HepG2 (cell line): ENCODE measurements around the gene GPS1. TPM values are rescaled to one million over a fixed set of nuclear protein-coding genes. Genes with fewer than 3 reads are reported as not detected.

Experiments used
- ASH2L ChIP-seq: fragments of 300-600, 200-600 bp; sonication (generic); IDR thresholded peaks from 2 replicates; pipeline ENCODE4 v1.7.0; 2017; ENCODE audit warnings: low read depth, mild to moderate bottlenecking, moderate library complexity, mixed read lengths, low read length; ENCODE audit not compliant: insufficient read length
- ESRRA ChIP-seq: sonication (generic); formaldehyde crosslinking; IDR thresholded peaks from 2 replicates; pipeline ENCODE4 v1.5.1; 2020; ENCODE audit warnings: mild to moderate bottlenecking, low read depth, missing genetic modification reagents
- EZH2 ChIP-seq: conservative IDR thresholded peaks from 2 replicates; pipeline ENCODE4 v1.6.1; 2012; ENCODE audit warnings: mild to moderate bottlenecking, low read depth, low read length, moderate library complexity
- GPN1 ChIP-seq: sonication (generic); formaldehyde crosslinking; IDR thresholded peaks from 2 replicates; pipeline ENCODE4 v1.5.1; 2020; ENCODE audit warnings: missing genetic modification reagents, borderline replicate concordance
- HOXA3 ChIP-seq: sonication (generic); formaldehyde crosslinking; IDR thresholded peaks from 2 replicates; pipeline ENCODE4 v1.5.0; 2020; ENCODE audit warnings: missing genetic modification reagents
- JUNB ChIP-seq: sonication (generic); formaldehyde crosslinking; IDR thresholded peaks from 2 replicates; pipeline ENCODE4 v1.8.0; 2022; ENCODE audit warnings: missing genetic modification reagents, mild to moderate bottlenecking, borderline replicate concordance
- NKX3-1 ChIP-seq: sonication (generic); formaldehyde crosslinking; IDR thresholded peaks from 2 replicates; pipeline ENCODE4 v1.5.0; 2020; ENCODE audit warnings: missing genetic modification reagents
- TOPORS ChIP-seq: sonication (generic); formaldehyde crosslinking; IDR thresholded peaks from 2 replicates; pipeline ENCODE4 v1.8.0; 2023; ENCODE audit warnings: mild to moderate bottlenecking, missing genetic modification reagents
- ZNF337 ChIP-seq: sonication (generic); formaldehyde crosslinking; IDR thresholded peaks from 2 replicates; pipeline ENCODE4 v1.5.1; 2020; ENCODE audit warnings: missing genetic modification reagents, low read depth, mild to moderate bottlenecking, borderline replicate concordance
- ZNF720 ChIP-seq: sonication (generic); formaldehyde crosslinking; IDR thresholded peaks from 2 replicates; pipeline ENCODE4 v1.4.0; 2020; ENCODE audit warnings: missing genetic modification reagents
- ZNF75D ChIP-seq: sonication (generic); formaldehyde crosslinking; IDR thresholded peaks from 2 replicates; pipeline ENCODE4 v1.8.1; 2023; ENCODE audit warnings: missing genetic modification reagents, mild to moderate bottlenecking, borderline replicate concordance
- ZNF773 ChIP-seq: sonication (generic); formaldehyde crosslinking; IDR thresholded peaks from 2 replicates; pipeline ENCODE4 v1.4.0; 2020; ENCODE audit warnings: missing genetic modification reagents, borderline replicate concordance
- polyA plus RNA-seq, 8 experiments: library from polyadenylated mRNA; depleted of rRNA in 3 of 8; stranded (reverse) in 7 of 8; unstranded in 1 of 8; fragments of >200 nt; fragmentation: Illumina TruSeq in 4 of 8; extraction: Trizol in 4 of 8; gene quantifications; 2 replicates each; pipeline versions ENCODE4 v1.2.1 to v1.2.3, GENCODE V29; 2011 to 2016; ENCODE audit warnings: low read depth in 4 of 8, missing spikeins in 1 of 8, mixed read lengths in 1 of 8; ENCODE audit not compliant: insufficient read depth in 1 of 8
- total RNA-seq, 5 experiments: library from RNA; depleted of rRNA; stranded (reverse); fragments of >200 nt; fragmentation: Illumina TruSeq; extraction: Trizol; gene quantifications; 2 replicates each; pipeline ENCODE4 v1.2.3, GENCODE V29; 2016; ENCODE audit warnings: low read depth in 1 of 5
- TF ChIP-seq, protein P1 (sequence below): sonication (generic); formaldehyde crosslinking; IDR thresholded peaks from 2 replicates; pipeline ENCODE4 v1.9.0; 2021; ENCODE audit warnings: missing genetic modification reagents, mild to moderate bottlenecking, borderline replicate concordance
- TF ChIP-seq, protein P2 (sequence below): sonication (generic); formaldehyde crosslinking; IDR thresholded peaks from 2 replicates; pipeline ENCODE4 v1.5.1; 2020; ENCODE audit warnings: missing genetic modification reagents, mild to moderate bottlenecking, borderline replicate concordance
- TF ChIP-seq, protein P3 (sequence below): IDR thresholded peaks from 2 replicates; pipeline ENCODE4 v1.6.1; 2016; ENCODE audit warnings: low read depth, borderline replicate concordance
- TF ChIP-seq, protein P4 (sequence below): sonication (generic); formaldehyde crosslinking; IDR thresholded peaks from 2 replicates; pipeline ENCODE4 v1.5.0; 2020; ENCODE audit warnings: mild to moderate bottlenecking, missing genetic modification reagents, moderate library complexity
- TF ChIP-seq, protein P5 (sequence below): sonication (generic); formaldehyde crosslinking; IDR thresholded peaks from 2 replicates; pipeline ENCODE4 v1.5.0; 2020; ENCODE audit warnings: mild to moderate bottlenecking, missing genetic modification reagents
- TF ChIP-seq, protein P6 (sequence below): IDR thresholded peaks from 2 replicates; pipeline ENCODE4 v1.6.1; 2016

GPS1 gene
- total and polyA plus RNA-seq, 2 of the 13 experiments (the other 11 are each of a cell fraction or from before 2014, with no cell fraction given): 124 to 128 TPM

DNA sequence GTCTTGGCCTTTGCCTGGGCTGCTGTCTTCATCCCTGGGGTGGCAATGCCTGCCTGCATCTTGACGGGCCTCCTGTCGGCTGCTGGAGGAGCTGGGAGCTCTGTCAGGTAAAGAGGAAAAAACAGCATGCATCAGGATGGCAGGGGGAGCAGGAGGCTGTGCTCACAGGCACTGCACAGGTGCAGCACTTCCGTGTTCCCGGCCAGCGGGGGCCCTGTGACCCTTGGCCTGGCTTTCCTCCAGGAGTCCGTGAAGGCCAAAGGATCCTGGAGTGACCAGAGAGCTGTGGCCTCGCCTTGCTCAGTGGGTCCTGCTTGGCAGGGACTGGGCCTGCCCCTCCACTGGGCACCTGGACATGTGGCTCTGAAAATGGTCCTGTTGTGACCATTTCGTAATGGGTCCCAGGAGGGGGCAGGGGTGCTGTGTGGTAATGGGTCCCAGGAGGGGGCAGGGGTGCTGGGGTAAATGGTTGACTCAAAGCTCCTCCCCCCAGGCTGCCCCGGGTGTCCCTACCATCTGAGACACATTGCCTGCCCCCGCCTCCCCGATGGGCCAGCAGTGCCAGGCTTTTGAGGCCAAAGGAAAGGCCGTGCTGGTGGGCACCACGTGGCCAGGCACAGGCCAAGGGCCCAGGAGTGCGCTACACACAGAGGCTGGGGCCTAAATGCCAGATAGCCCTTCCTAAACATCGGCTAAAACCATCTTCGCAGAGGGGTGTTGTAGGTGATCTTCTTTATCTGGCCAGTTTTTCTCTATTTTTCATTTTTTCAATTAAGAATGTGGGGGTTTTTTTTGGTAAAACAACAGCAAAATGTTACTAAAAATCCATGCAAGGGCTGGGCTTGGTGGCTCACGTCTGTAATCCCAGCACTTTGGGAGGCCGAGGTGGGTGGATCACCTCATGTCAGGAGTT is 50.3 kb downstream of the GPS1 start (continued):
- TF ChIP-seq GPN1 (no peak), TOPORS (no peak), JUNB (no peak), NKX3-1 (CRISPR knock-in tag) (no peak), ESRRA (CRISPR knock-in tag) (0 out of 2 replicates have a peak, but pooled peaks have one; percentile 62), ZNF75D (CRISPR knock-in tag) (no peak), EZH2 (no peak), ZNF720 (CRISPR knock-in tag) (no peak), ASH2L (peak; percentile 46), ZNF773 (no peak), HOXA3 (peak; percentile 72), ZNF337 (no peak)
- TF ChIP-seq, protein P1, sequence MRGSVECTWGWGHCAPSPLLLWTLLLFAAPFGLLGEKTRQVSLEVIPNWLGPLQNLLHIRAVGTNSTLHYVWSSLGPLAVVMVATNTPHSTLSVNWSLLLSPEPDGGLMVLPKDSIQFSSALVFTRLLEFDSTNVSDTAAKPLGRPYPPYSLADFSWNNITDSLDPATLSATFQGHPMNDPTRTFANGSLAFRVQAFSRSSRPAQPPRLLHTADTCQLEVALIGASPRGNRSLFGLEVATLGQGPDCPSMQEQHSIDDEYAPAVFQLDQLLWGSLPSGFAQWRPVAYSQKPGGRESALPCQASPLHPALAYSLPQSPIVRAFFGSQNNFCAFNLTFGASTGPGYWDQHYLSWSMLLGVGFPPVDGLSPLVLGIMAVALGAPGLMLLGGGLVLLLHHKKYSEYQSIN (CRISPR knock-in tag): no peak
- TF ChIP-seq, protein P2, sequence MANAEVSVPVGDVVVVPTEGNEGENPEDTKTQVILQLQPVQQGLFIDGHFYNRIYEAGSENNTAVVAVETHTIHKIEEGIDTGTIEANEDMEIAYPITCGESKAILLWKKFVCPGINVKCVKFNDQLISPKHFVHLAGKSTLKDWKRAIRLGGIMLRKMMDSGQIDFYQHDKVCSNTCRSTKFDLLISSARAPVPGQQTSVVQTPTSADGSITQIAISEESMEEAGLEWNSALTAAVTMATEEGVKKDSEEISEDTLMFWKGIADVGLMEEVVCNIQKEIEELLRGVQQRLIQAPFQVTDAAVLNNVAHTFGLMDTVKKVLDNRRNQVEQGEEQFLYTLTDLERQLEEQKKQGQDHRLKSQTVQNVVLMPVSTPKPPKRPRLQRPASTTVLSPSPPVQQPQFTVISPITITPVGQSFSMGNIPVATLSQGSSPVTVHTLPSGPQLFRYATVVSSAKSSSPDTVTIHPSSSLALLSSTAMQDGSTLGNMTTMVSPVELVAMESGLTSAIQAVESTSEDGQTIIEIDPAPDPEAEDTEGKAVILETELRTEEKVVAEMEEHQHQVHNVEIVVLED (CRISPR knock-in tag): no peak
- TF ChIP-seq, protein P3, sequence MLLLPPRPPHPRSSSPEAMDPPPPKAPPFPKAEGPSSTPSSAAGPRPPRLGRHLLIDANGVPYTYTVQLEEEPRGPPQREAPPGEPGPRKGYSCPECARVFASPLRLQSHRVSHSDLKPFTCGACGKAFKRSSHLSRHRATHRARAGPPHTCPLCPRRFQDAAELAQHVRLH (CRISPR knock-in tag): peak; percentile 74; the same call in 1 of the 2 replicates
- TF ChIP-seq, protein P4, sequence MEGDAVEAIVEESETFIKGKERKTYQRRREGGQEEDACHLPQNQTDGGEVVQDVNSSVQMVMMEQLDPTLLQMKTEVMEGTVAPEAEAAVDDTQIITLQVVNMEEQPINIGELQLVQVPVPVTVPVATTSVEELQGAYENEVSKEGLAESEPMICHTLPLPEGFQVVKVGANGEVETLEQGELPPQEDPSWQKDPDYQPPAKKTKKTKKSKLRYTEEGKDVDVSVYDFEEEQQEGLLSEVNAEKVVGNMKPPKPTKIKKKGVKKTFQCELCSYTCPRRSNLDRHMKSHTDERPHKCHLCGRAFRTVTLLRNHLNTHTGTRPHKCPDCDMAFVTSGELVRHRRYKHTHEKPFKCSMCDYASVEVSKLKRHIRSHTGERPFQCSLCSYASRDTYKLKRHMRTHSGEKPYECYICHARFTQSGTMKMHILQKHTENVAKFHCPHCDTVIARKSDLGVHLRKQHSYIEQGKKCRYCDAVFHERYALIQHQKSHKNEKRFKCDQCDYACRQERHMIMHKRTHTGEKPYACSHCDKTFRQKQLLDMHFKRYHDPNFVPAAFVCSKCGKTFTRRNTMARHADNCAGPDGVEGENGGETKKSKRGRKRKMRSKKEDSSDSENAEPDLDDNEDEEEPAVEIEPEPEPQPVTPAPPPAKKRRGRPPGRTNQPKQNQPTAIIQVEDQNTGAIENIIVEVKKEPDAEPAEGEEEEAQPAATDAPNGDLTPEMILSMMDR (CRISPR knock-in tag): peak; percentile 51
- TF ChIP-seq, protein P5, sequence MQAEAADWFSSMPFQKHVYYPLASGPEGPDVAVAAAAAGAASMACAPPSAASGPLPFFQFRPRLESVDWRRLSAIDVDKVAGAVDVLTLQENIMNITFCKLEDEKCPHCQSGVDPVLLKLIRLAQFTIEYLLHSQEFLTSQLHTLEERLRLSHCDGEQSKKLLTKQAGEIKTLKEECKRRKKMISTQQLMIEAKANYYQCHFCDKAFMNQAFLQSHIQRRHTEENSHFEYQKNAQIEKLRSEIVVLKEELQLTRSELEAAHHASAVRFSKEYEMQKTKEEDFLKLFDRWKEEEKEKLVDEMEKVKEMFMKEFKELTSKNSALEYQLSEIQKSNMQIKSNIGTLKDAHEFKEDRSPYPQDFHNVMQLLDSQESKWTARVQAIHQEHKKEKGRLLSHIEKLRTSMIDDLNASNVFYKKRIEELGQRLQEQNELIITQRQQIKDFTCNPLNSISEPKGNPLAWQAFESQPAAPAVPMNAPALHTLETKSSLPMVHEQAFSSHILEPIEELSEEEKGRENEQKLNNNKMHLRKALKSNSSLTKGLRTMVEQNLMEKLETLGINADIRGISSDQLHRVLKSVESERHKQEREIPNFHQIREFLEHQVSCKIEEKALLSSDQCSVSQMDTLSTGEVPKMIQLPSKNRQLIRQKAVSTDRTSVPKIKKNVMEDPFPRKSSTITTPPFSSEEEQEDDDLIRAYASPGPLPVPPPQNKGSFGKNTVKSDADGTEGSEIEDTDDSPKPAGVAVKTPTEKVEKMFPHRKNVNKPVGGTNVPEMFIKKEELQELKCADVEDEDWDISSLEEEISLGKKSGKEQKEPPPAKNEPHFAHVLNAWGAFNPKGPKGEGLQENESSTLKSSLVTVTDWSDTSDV: no peak; the same call in 1 of the 2 replicates
- TF ChIP-seq, protein P6, sequence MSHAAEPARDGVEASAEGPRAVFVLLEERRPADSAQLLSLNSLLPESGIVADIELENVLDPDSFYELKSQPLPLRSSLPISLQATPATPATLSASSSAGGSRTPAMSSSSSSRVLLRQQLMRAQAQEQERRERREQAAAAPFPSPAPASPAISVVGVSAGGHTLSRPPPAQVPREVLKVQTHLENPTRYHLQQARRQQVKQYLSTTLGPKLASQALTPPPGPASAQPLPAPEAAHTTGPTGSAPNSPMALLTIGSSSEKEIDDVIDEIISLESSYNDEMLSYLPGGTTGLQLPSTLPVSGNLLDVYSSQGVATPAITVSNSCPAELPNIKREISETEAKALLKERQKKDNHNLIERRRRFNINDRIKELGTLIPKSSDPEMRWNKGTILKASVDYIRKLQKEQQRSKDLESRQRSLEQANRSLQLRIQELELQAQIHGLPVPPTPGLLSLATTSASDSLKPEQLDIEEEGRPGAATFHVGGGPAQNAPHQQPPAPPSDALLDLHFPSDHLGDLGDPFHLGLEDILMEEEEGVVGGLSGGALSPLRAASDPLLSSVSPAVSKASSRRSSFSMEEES (CRISPR knock-in tag): peak; percentile 68
